MCF 10A (cell line): ENCODE measurements around the gene ATP5MC3. TPM values are rescaled to one million over a fixed set of nuclear protein-coding genes. Genes with fewer than 3 reads are reported as not detected.

Source experiments
- BruUV-seq: library from RNA; stranded (reverse); fragments of 400-500 nt; replicated peaks from 2 replicates; lab custom pipeline; 2021; lab: Mats Ljungman, UMichigan
- CTCF ChIA-PET: fragments of 300-600 bp; sonication (Branson Sonifier 250); formaldehyde crosslinking; extraction: SDS; loops from one replicate; lab custom pipeline; 2021; ENCODE audit warnings: antibody characterized with exemption, inconsistent platforms; lab: Yijun Ruan, JAX
- POLR2A ChIA-PET: fragments of 300-600, 350-650 bp; sonication (Branson Sonifier 250); formaldehyde crosslinking; extraction: SDS; loops from one replicate; lab custom pipeline; 2020; ENCODE audit warnings: antibody characterized with exemption, inconsistent platforms; lab: Yijun Ruan, JAX
- DNase-seq: peaks from one replicate; pipeline ENCODE4 v3.0.0-alpha.2; 2018; ENCODE audit not compliant: unreplicated experiment
- H3K27ac Mint-ChIP-seq: one replicate; pipeline ENCODE4 v1.8.0; 2022; ENCODE audit warnings: mild to moderate bottlenecking, low read depth, mixed read lengths; ENCODE audit not compliant: unreplicated experiment
- H3K27me3 Mint-ChIP-seq: one replicate; pipeline ENCODE4 v1.8.0; 2022; ENCODE audit warnings: mixed read lengths; ENCODE audit not compliant: insufficient read depth, unreplicated experiment
- H3K36me3 Mint-ChIP-seq: one replicate; pipeline ENCODE4 v1.8.0; 2022; ENCODE audit warnings: mild to moderate bottlenecking, moderate library complexity, mixed read lengths; ENCODE audit not compliant: insufficient read depth, unreplicated experiment
- H3K4me1 Mint-ChIP-seq: one replicate; pipeline ENCODE4 v1.8.0; 2022; ENCODE audit warnings: mixed read lengths; ENCODE audit not compliant: insufficient read depth, unreplicated experiment
- H3K4me3 Mint-ChIP-seq: one replicate; pipeline ENCODE4 v1.8.0; 2022; ENCODE audit warnings: mild to moderate bottlenecking, moderate library complexity, mixed read lengths; ENCODE audit not compliant: unreplicated experiment
- H3K9me3 Mint-ChIP-seq: one replicate; pipeline ENCODE4 v1.8.0; 2022; ENCODE audit warnings: mixed read lengths; ENCODE audit not compliant: unreplicated experiment
- CTCF ChIP-seq: fragments of 200-600 bp; IDR thresholded peaks from one replicate; pipeline ENCODE4 v1.8.0; 2022; ENCODE audit warnings: antibody characterized with exemption, mild to moderate bottlenecking; ENCODE audit not compliant: unreplicated experiment
- intact Hi-C: fragments of 100-400 bp; cut with micrococcal nuclease; formaldehyde crosslinking; loops from 2 replicates; pipeline ENCODE4 v1.14.1; 2022
- total RNA-seq: library from RNA; stranded (reverse); gene quantifications from 2 replicates; pipeline ENCODE4 v1.2.3, GENCODE V29; 2022

The ATP5MC3 gene
- total RNA-seq, 1 experiment from 2014 or later: 277 TPM

- Mint-ChIP-seq H3K27me3 (no peaks in the 10 kb centered on the region), H3K36me3 (peaks cover 17% of the 10 kb centered on the region), H3K9me3 (no peaks in the 10 kb centered on the region), H3K4me3 (no peak overlapping the region), H3K27ac (no peak overlapping the region), H3K4me1 (peaks cover 28% of the 10 kb centered on the region)
- TF ChIP-seq CTCF: no peak
- intact Hi-C loops: no loop called here
- ChIA-PET POLR2A (interaction anchor here (0.5 to 1.6 kb wide), 6 partner anchors 9 to 1464 kb away, joined by 3 to 13 read pairs (median 3); partner anchors contain the start of gene ATF2), CTCF (no interaction called here)
- BruUV-seq: no TSS peak
- DNase-seq: no peak
These were observed 29.7 kb downstream of the ATP5MC3 start for GRCh38 chr2:175151791-175152190.

GRCh38 chr2:175147186-175147585, 34.3 kb downstream of the ATP5MC3 start:
- CTCF ChIA-PET: no interaction called here

GRCh38 chr2:175143678-175144077, 37.8 kb downstream of the ATP5MC3 start:
- Mint-ChIP-seq H3K4me3 (no peak overlapping the region), H3K4me1 (peaks cover 4% of the 10 kb centered on the region), H3K36me3 (peaks cover 26% of the 10 kb centered on the region), H3K27me3 (no peaks in the 10 kb centered on the region), H3K27ac (no peak overlapping the region), H3K9me3 (no peaks in the 10 kb centered on the region)
- CTCF ChIA-PET: no interaction called here
- intact Hi-C loops: no loop called here
- BruUV-seq: no TSS peak
- POLR2A ChIA-PET: no interaction called here
- no peak for DNase-seq
- no peak for TF ChIP-seq CTCF

More at GRCh38 chr2:175147186-175147585, 34.3 kb downstream of the ATP5MC3 start:
- BruUV-seq: no TSS peak
- POLR2A ChIA-PET: no interaction called here
- intact Hi-C loops: no loop called here
- Mint-ChIP-seq H3K27me3 (no peaks in the 10 kb centered on the region), H3K4me1 (peaks cover 18% of the 10 kb centered on the region), H3K9me3 (no peaks in the 10 kb centered on the region), H3K4me3 (no peak overlapping the region), H3K27ac (no peak overlapping the region), H3K36me3 (peaks cover 17% of the 10 kb centered on the region)
- no peak for DNase-seq
- TF ChIP-seq CTCF: no peak

GRCh38 chr2:175143191-175143590, 38.3 kb downstream of the ATP5MC3 start:
- no peak overlapping the region for H3K27ac Mint-ChIP-seq
- DNase-seq: no peak
- no peak for TF ChIP-seq CTCF
- POLR2A ChIA-PET: interaction anchor here (0.8 kb wide), 1 partner anchor 9 kb away, joined by 3 read pairs; no protein-coding TSS in a partner anchor
- intact Hi-C loops: no loop called here
- no TSS peak for BruUV-seq
- H3K27me3 Mint-ChIP-seq: no peaks in the 10 kb centered on the region
- no peak overlapping the region for H3K4me3 Mint-ChIP-seq
- CTCF ChIA-PET: interaction anchor here (0.7 kb wide), 1 partner anchor 140 kb away, joined by 3 read pairs; no protein-coding TSS in a partner anchor
- no peaks in the 10 kb centered on the region for H3K9me3 Mint-ChIP-seq
- H3K4me1 Mint-ChIP-seq: no peaks in the 10 kb centered on the region
- peaks cover 22% of the 10 kb centered on the region for H3K36me3 Mint-ChIP-seq
